ENCODE results near the gene IQCK.

GRCh38 chr16:19896951-19897350 lies 178.9 kb downstream of the IQCK start:
- TF ChIP-seq CTCF (IDR thresholded peaks at IDR 0.05; ENCODE audit: insufficient read depth, low read length, poor library complexity, severe bottlenecking) (no peak), EZH2phosphoT487 (conservative IDR thresholded peaks at IDR 0.05; ENCODE audit: low read length) (no peak)

Data from SU-DHL-6 (cell line).